NCI-H524 treated with DMSO at 0.1 percent for 48 hours (cell line): ENCODE results near the gene DTNA.

ENCODE experiments used
- DNase-seq: peaks from one replicate; lab custom pipeline; 2025; lab: John Stamatoyannopoulos, UW

The DTNA gene

GRCh38 chr18:34936772-34937171, 226.7 kb downstream of the DTNA start:
- DNase-seq: no peak

- no peak for DNase-seq
Observed at GRCh38 chr18:34938090-34938489, 228.0 kb downstream of the DTNA start.
